CD4-positive, alpha-beta T cell (primary cell): ENCODE results near the gene NAPSA. TPM values are rescaled to one million over a fixed set of nuclear protein-coding genes. Genes with fewer than 3 reads are reported as not detected.

Source experiments
- ATAC-seq: fragments of 200-7000 bp; cut with Tn5 transposase; one replicate; pipeline ENCODE4 v1.10.0; 2022; ENCODE audit warnings: mild to moderate bottlenecking; ENCODE audit not compliant: poor library complexity
- CTCF ChIA-PET: fragments of 350-600 bp; sonication (Branson Sonifier 250); formaldehyde crosslinking; loops from one replicate; lab custom pipeline; 2021; ENCODE audit warnings: antibody characterized with exemption, inconsistent platforms; lab: Charles Lee
- POLR2A ChIA-PET: fragments of 350-600 bp; sonication (Branson Sonifier 250); formaldehyde crosslinking; loops from one replicate; lab custom pipeline; 2021; ENCODE audit warnings: antibody characterized with exemption, inconsistent platforms; lab: Charles Lee
- DNase-seq, 14 experiments: peaks; one replicate each; pipeline ENCODE4 v3.0.0-alpha.2; 2013 to 2020; ENCODE audit warnings: mixed read lengths in 2 of 14
- H3K27ac ChIP-seq, 2 donors: one replicate each; pipeline versions ENCODE4 v1.5.1 to v1.7.0; 2013; ENCODE audit warnings: low read length in 2 of 2, low read depth in 1 of 2, mild to moderate bottlenecking in 1 of 2
- H3K27me3 ChIP-seq, 2 experiments: 1 replicate in 1 of 2; 2 replicates in 1 of 2; pipeline versions ENCODE4 v1.6.1 to v1.7.0; 2013; ENCODE audit warnings: low read length in 2 of 2, control low read depth in 1 of 2, mild to moderate bottlenecking in 1 of 2, moderate library complexity in 1 of 2; ENCODE audit not compliant: insufficient read depth in 2 of 2, control insufficient read depth in 1 of 2
- H3K36me3 ChIP-seq: one replicate; pipeline ENCODE4 v1.6.1; 2013; ENCODE audit warnings: low read length, control low read depth; ENCODE audit not compliant: insufficient read depth
- H3K4me1 ChIP-seq: one replicate; pipeline ENCODE4 v1.6.1; 2013; ENCODE audit warnings: low read length, control low read depth; ENCODE audit not compliant: insufficient read depth
- H3K4me3 ChIP-seq: one replicate; pipeline ENCODE4 v1.5.1; 2013; ENCODE audit warnings: mild to moderate bottlenecking, low read length, moderate library complexity
- H3K9me3 ChIP-seq, 2 experiments: 1 replicate in 1 of 2; 2 replicates in 1 of 2; pipeline versions ENCODE4 v1.6.1 to v1.7.0; 2013; ENCODE audit warnings: low read length in 2 of 2, mild to moderate bottlenecking in 2 of 2, control low read depth in 1 of 2, moderate library complexity in 1 of 2; ENCODE audit not compliant: control insufficient read depth in 1 of 2, insufficient read depth in 1 of 2
- H3K27ac Mint-ChIP-seq: one replicate; pipeline ENCODE4 v1.8.0; 2020; ENCODE audit warnings: mixed read lengths
- H3K27me3 Mint-ChIP-seq: one replicate; pipeline ENCODE4 v1.8.0; 2021; ENCODE audit warnings: mixed read lengths
- H3K36me3 Mint-ChIP-seq: one replicate; pipeline ENCODE4 v1.8.0; 2021; ENCODE audit warnings: low read depth, mixed read lengths
- H3K4me1 Mint-ChIP-seq: one replicate; pipeline ENCODE4 v1.8.0; 2021; ENCODE audit warnings: low read depth, mixed read lengths
- H3K4me3 Mint-ChIP-seq: one replicate; pipeline ENCODE4 v1.8.0; 2020; ENCODE audit warnings: mild to moderate bottlenecking, mixed read lengths
- H3K9me3 Mint-ChIP-seq: one replicate; pipeline ENCODE4 v1.8.0; 2020; ENCODE audit warnings: mixed read lengths
- intact Hi-C, 2 experiments: fragments of 100-400 bp; cut with DNase I in 1 of 2; cut with micrococcal nuclease in 1 of 2; formaldehyde crosslinking; loops; one replicate each; pipeline versions ENCODE4 v1.15.1 to v1.9.0; 2023 to 2025; cut with DNase I, micrococcal nuclease
- total RNA-seq, 174 experiments: library from RNA in 2 of 174; stranded (reverse) in 2 of 174; gene quantifications; one replicate each; pipeline ENCODE4 v1.2.3 and lab custom pipeline; 2021 to 2026
- TF ChIP-seq, protein P1 (sequence below): fragments of 200-600 bp; IDR thresholded peaks from one replicate; pipeline ENCODE4 v1.8.0; 2022; ENCODE audit warnings: antibody characterized with exemption, mild to moderate bottlenecking

The NAPSA gene
- total RNA-seq, 2 experiments from 2014 or later, result 0.61 to 0.91 TPM

DNA sequence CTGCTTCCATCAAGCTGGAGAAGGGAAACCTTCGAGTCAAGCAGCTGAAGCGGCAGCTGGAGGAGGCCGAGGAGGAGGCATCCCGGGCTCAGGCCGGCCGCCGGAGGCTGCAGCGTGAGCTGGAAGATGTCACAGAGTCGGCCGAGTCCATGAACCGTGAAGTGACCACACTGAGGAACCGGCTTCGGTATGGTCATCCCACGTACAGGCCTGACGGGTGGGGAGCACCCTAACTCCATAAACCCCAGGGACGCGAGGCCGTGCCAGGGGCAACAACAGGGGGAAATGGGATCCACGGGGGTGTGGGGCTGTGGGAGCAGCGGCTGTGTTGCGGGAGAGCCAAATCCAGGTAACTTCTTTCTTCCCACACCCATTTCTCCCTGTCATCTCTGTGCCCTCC is 56.4 kb downstream of the NAPSA start:
- Histone ChIP-seq H3K27me3 (peaks cover 48 to 54% of the 10 kb centered on the region in 2 experiments), H3K9me3 (peaks cover 0 to 4% of the 10 kb centered on the region in 2 experiments), H3K36me3 (no peaks in the 10 kb centered on the region), H3K27ac (no peak overlapping the region), H3K4me3 (no peak overlapping the region), H3K4me1 (peaks cover 6% of the 10 kb centered on the region)
- H3K4me1 Mint-ChIP-seq, result peaks cover 10% of the 10 kb centered on the region
- ChIA-PET CTCF (no interaction called here), POLR2A (no interaction called here)
- no peak overlapping the region for H3K4me3 Mint-ChIP-seq
- intact Hi-C loops, result no loop called here
- H3K27me3 Mint-ChIP-seq, result peaks cover 79% of the 10 kb centered on the region
- H3K27ac Mint-ChIP-seq, result no peak overlapping the region
- no peaks in the 10 kb centered on the region for H3K36me3 Mint-ChIP-seq
- DNase-seq (no peak), ATAC-seq (no peak)
- TF ChIP-seq, protein P1, sequence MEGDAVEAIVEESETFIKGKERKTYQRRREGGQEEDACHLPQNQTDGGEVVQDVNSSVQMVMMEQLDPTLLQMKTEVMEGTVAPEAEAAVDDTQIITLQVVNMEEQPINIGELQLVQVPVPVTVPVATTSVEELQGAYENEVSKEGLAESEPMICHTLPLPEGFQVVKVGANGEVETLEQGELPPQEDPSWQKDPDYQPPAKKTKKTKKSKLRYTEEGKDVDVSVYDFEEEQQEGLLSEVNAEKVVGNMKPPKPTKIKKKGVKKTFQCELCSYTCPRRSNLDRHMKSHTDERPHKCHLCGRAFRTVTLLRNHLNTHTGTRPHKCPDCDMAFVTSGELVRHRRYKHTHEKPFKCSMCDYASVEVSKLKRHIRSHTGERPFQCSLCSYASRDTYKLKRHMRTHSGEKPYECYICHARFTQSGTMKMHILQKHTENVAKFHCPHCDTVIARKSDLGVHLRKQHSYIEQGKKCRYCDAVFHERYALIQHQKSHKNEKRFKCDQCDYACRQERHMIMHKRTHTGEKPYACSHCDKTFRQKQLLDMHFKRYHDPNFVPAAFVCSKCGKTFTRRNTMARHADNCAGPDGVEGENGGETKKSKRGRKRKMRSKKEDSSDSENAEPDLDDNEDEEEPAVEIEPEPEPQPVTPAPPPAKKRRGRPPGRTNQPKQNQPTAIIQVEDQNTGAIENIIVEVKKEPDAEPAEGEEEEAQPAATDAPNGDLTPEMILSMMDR, result no peak
- no peaks in the 10 kb centered on the region for H3K9me3 Mint-ChIP-seq

Other genes with a start within 250 kb of the NAPSA start
- gene IZUMO2, start 202.4 kb downstream of the NAPSA start, total RNA-seq, result not detected
- gene MYH14, start 162.0 kb downstream of the NAPSA start, total RNA-seq, result not detected
- gene KCNC3, start 36.3 kb downstream of the NAPSA start, total RNA-seq, result 1 to 10 TPM; 1.6 to 2.0 TPM
- gene NR1H2, start 10.8 kb upstream of the NAPSA start, total RNA-seq, result 100 to 1,000 TPM; 261 to 265 TPM
- 10 to 100 TPM; 22.1 to 24.2 TPM for gene POLD1, start 18.7 kb upstream of the NAPSA start, total RNA-seq
- under 1 TPM; 0.42 to 0.52 TPM for gene SPIB, start 53.3 kb upstream of the NAPSA start, total RNA-seq
- gene MYBPC2, start 67.3 kb upstream of the NAPSA start, total RNA-seq, result under 1 TPM in 1 of 2 experiments, not detected in 1; 0.08 TPM
- 10 to 100 TPM; 80.0 to 80.3 TPM for gene EMC10, start 110.9 kb upstream of the NAPSA start, total RNA-seq
- gene GARIN5A, start 111.2 kb upstream of the NAPSA start, total RNA-seq, result under 1 TPM in 1 of 2 experiments, not detected in 1; 0.50 TPM
- gene JOSD2, start 145.6 kb upstream of the NAPSA start, total RNA-seq, result 10 to 100 TPM; 11.7 to 11.9 TPM
- gene ASPDH, start 148.3 kb upstream of the NAPSA start, total RNA-seq, result not detected
- not detected for gene LRRC4B, start 202.8 kb upstream of the NAPSA start, total RNA-seq